ENCODE data around the gene FRA10AC1. TPM values are rescaled to one million over a fixed set of nuclear protein-coding genes. Genes with fewer than 3 reads are reported as not detected.

The FRA10AC1 gene
- total RNA-seq, 1 experiment from 2014 or later: 12.4 TPM

DNA sequence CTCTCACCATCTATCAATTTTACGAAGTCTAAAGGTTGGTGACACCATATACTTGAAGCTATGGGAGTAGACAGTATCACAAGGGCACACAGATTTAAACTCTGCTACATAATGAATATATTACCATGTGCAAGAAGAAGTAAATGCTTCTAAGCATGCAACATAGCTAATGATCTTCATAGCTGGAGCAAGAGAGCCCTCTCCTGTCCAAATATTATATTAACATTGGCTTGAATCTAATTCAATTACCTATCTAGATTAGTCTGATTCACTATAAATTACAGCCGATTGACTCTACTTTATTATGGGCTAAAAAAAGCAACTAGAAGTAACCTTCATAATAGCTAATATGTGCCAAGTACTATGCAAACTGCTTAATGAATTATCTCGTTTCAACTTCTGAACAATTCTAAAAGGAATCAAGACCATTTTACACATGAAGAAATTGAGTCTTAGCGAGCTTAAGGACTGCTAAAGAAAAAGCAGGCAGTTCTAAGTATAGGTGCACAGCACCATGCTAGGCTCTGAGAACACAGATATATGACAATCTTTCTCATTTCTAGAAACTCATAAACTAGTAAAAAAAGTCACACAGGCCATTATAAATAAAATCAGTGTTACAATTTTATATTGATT, 21.9 kb downstream of the FRA10AC1 start:
- H3K4ac ChIP-seq (ENCODE audit: low read depth, low read length): no peak overlapping the region
- H3K56ac ChIP-seq (ENCODE audit: insufficient read length, low read depth, low read length): no peak overlapping the region
- no peak overlapping the region for H3K27ac Mint-ChIP-seq
- H3K27me3 Mint-ChIP-seq (ENCODE audit: low read depth): no peaks in the 10 kb centered on the region
- H2AK5ac ChIP-seq (ENCODE audit: insufficient read length, low read length): no peak overlapping the region
- no peak overlapping the region for H3K9ac ChIP-seq (ENCODE audit: extremely low read depth, insufficient read length, low read length)
- WGBS (ENCODE audit: extremely low coverage, insufficient read length, low lambda C conversion rate): no CpG with 5 or more reads among the region's 4 CpGs
- H3K4me1 Mint-ChIP-seq: peaks cover 10 to 12% of the 10 kb centered on the region in 2 experiments
- no peak for DNase-seq
- H2BK5ac ChIP-seq (ENCODE audit: insufficient read length, low read length): no peak overlapping the region
- H3K4me3 Mint-ChIP-seq: no peak overlapping the region
- peaks cover 0 to 22% (median 9%) of the 10 kb centered on the region in 3 experiments; a peak in 5 of 7 replicates for H3K36me3 Mint-ChIP-seq (ENCODE audit: insufficient read depth in 1 of 3, low read depth in 3 of 3)
- H3T11ph ChIP-seq (ENCODE audit: low read length): no peak overlapping the region
- no peak overlapping the region for H3K27ac ChIP-seq (ENCODE audit: insufficient read length, low read depth, low read length)
- H3K9me3 Mint-ChIP-seq: no peaks in the 10 kb centered on the region
- H4K20me1 ChIP-seq (ENCODE audit: control insufficient read depth, insufficient read depth, insufficient read length): no peaks in the 10 kb centered on the region
- no peak overlapping the region for H2BK15ac ChIP-seq (ENCODE audit: low read depth, low read length)
- no peaks in the 10 kb centered on the region for H3K4me1 ChIP-seq (ENCODE audit: insufficient read depth, low read length)
- no peaks in the 10 kb centered on the region for H3K9me3 ChIP-seq (ENCODE audit: control insufficient read depth, low read depth, low read length)
- H2BK12ac ChIP-seq (ENCODE audit: insufficient read length, low read depth, low read length): no peak overlapping the region
- no peak overlapping the region for H2AFZ ChIP-seq (ENCODE audit: low read length)
- TF ChIP-seq, protein P1, sequence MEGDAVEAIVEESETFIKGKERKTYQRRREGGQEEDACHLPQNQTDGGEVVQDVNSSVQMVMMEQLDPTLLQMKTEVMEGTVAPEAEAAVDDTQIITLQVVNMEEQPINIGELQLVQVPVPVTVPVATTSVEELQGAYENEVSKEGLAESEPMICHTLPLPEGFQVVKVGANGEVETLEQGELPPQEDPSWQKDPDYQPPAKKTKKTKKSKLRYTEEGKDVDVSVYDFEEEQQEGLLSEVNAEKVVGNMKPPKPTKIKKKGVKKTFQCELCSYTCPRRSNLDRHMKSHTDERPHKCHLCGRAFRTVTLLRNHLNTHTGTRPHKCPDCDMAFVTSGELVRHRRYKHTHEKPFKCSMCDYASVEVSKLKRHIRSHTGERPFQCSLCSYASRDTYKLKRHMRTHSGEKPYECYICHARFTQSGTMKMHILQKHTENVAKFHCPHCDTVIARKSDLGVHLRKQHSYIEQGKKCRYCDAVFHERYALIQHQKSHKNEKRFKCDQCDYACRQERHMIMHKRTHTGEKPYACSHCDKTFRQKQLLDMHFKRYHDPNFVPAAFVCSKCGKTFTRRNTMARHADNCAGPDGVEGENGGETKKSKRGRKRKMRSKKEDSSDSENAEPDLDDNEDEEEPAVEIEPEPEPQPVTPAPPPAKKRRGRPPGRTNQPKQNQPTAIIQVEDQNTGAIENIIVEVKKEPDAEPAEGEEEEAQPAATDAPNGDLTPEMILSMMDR (conservative IDR thresholded peaks at IDR 0.05): peak; percentile 53; the same call in 2 of the 3 replicates
- no peak overlapping the region for H3K14ac ChIP-seq (ENCODE audit: insufficient read depth, low read length)
- H3K23me2 ChIP-seq (ENCODE audit: insufficient read length, low read depth, low read length, poor library complexity, severe bottlenecking): no peaks in the 10 kb centered on the region
- H3K18ac ChIP-seq (ENCODE audit: insufficient read length, low read depth, low read length): no peak overlapping the region
- H4K91ac ChIP-seq (ENCODE audit: insufficient read length, low read depth, low read length): no peak overlapping the region
- no peaks in the 10 kb centered on the region for H3K79me1 ChIP-seq (ENCODE audit: insufficient read depth, low read depth, low read length, poor library complexity, severe bottlenecking)
- H3K79me2 ChIP-seq (ENCODE audit: insufficient read depth, low read length): no peaks in the 10 kb centered on the region
- H4K8ac ChIP-seq (replicated peaks; ENCODE audit: insufficient read length, low read depth, low read length): no peak overlapping the region
- no peak overlapping the region for H2BK120ac ChIP-seq (ENCODE audit: low read depth, low read length, poor library complexity, severe bottlenecking)
- no peak overlapping the region for H4K5ac ChIP-seq (ENCODE audit: insufficient read length, low read depth, low read length)
- no peak overlapping the region for H2BK20ac ChIP-seq (ENCODE audit: low read depth, low read length, poor library complexity, severe bottlenecking)
- H3K4me2 ChIP-seq (ENCODE audit: insufficient read depth, insufficient read length, low read length): no peak overlapping the region
- H3K23ac ChIP-seq (ENCODE audit: insufficient read length, low read depth, low read length): no peak overlapping the region
- no peaks in the 10 kb centered on the region for H3K27me3 ChIP-seq (ENCODE audit: insufficient read depth, low read length)
